ENCODE measurements around the gene GIPC3.
"Not testable (repeated sequence)": the region's sequence is repeated elsewhere in the genome, so short reads cannot be mapped to it uniquely, and the experiment has no call there.

GIPC3 gene

DNA sequence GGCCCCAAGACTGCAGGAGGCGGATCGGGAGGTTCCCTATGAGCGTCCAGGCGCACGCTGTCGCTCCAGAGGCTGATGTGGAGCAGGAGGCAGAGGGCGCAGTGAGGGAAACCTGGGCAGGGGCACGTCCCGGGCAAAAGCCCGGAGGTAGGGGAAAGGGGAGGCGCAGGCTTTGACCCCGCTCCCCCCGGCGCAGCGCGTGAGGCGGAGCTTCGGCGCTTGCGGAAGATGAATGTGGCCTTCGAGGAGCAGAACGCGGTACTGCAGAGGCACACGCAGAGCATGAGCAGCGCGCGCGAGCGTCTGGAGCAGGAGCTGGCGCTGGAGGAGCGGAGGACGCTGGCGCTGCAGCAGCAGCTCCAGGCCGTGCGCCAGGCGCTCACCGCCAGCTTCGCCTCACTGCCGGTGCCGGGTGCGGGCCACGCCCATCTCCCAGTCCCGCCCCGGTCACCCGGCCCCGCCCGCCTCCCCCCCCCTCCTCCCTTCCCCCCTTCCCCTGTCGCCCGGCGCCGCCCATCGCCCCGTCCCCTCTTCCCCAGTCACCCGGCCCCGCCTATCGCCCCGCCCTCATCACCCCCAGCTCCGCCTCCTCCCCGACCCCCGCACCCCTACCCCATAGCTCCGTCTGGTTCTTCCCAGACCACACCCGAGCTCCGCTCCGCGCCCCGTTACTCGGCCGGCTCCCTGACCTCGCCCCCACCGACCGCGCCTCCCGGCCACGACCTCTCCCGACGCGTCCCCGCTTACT, 8.4 kb upstream of the GIPC3 start:
- in situ Hi-C loops (cut with HindIII; ENCODE audit: low sequenced_read_pairs), result no loop called here

- in situ Hi-C loops (cut with HindIII; ENCODE audit: low sequenced_read_pairs), result no loop called here
Measured at GRCh38 chr19:3577723-3578344, 7.4 kb upstream of the GIPC3 start.

DNA sequence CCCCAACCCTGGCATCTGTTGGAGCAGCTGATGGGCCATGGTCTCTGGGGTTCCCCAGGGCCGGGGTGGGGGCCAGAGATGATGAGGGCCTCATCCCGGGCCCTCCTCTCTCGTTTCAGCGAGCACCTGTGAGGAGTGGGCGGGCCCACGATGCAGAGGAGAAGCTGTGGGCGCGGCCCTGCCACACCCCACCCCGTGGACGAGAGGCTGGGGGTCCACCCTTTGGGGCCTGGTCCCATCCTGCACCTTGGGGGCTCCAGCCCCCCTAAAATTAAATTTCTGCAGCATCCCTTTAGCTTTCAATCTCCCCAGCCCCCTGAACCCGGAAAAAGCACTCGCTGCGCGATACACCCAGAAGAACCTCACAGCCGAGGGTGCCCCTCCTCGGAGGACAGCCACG, 6.9 kb upstream of the GIPC3 start:
- in situ Hi-C loops (cut with HindIII; ENCODE audit: low sequenced_read_pairs), result no loop called here

GRCh38 chr19:3580156-3580934, 4.9 kb upstream of the GIPC3 start:
- in situ Hi-C loops (cut with HindIII; ENCODE audit: low sequenced_read_pairs), result no loop called here

GRCh38 chr19:3581792-3582191, 3.5 kb upstream of the GIPC3 start:
- in situ Hi-C loops (cut with HindIII; ENCODE audit: low sequenced_read_pairs), result not testable (repeated sequence)

DNA sequence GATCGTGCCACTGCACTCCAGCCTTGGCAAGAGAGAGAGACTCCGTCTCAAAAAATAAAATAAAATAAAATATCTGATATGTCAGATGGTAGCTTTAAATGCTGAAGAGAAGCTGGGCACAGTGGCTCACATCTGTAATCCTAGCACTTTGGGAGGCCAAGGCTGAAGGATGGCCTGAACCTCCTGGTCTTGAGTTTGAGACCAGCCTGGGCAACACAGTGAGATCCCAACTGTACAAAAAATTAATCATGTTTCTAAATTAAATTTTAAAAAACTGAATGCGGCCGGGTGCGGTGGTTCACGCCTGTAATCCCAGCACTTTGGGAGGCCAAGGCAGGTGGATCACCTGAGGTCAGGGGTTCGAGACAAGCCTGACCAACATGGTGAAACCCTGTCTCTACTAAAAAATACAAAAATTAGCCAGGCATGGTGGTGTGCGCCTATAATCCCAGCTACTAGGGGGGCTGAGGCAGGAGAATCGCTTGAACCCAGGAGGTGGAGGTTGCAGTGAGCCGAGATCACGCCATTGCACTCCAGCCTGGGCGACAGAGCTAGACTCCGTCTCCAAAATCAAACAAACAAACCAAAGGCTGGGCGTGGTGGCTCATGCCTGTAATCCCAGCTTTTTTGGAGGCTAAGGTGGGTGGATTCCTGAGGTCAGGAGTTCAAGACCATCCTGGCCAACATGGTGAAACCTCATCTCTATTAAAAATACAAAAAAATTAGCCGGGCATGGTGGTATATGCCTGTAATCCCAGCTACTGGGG, 1.1 kb upstream of the GIPC3 start:
- in situ Hi-C loops (cut with HindIII; ENCODE audit: low sequenced_read_pairs), result not testable (repeated sequence)

GRCh38 chr19:3586127-3586626, 899 bp downstream of the GIPC3 start:
- in situ Hi-C loops (cut with HindIII; ENCODE audit: low sequenced_read_pairs), result no loop called here

DNA sequence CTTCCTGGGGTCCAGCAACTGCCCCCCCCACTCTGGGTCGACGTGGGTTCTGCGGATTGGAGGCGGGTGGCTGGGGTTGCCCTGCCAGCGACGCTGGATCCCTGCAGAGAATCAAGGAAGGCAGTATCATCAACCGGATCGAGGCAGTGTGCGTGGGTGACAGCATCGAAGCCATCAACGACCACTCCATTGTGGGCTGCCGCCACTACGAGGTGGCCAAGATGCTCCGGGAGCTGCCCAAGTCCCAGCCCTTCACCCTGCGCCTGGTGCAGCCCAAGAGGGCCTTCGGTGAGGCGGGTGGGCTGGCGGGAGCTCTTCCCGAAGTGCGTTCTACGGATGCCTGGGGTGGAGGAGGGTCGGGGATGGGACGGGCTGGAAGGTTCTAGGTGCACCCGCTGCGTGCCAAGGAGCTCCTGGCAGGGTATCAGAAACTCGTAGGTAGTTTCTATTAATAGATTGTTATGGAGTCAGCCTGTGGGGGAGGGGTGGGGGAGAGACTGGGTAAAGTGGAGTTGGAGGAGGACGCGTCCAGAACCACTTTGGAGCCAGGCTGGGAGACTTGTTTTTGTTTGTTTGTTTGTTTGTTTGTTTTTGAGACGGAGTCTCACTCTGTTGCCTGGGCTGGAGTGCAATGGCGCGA, 1.5 kb downstream of the GIPC3 start:
- in situ Hi-C loops (cut with HindIII; ENCODE audit: low sequenced_read_pairs), result no loop called here

- in situ Hi-C loops (cut with HindIII; ENCODE audit: low sequenced_read_pairs), result no loop called here
Measured at GRCh38 chr19:3589439-3589838, 4.2 kb downstream of the GIPC3 start.

- in situ Hi-C loops (cut with HindIII; ENCODE audit: low sequenced_read_pairs), result no loop called here
Measured at GRCh38 chr19:3589949-3590348, 4.7 kb downstream of the GIPC3 start.

DNA sequence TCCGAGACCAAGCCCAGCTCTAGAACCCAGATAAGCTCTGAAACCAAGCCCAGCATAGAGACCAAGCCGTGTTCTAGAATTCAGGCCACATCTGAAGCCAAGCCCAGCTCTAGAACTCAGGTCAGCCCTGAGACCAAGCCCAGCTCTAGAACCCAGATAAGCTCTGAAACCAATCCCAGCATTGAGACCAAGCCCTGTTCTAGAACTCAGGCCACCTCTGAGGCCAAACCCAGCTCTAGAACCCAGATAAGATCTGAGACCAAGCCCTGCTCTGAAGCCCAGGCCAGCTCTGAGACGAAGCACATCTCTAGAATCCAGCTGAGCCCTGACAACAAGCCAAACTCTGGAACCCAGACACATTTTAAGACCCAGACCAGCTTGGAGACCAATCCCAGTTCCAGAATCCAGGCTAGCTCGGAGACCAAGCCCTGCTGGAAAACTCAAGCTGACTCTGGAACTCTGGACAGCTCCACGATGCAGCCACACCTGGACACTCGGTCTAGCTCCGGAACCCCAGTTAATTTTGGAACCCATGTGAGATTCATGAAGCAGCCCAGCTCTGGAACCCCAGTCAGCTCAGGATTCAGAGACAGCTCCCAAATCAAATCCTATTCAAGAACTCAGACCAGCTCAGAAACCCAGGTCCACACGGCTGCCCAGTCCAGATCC, 5.8 kb downstream of the GIPC3 start:
- in situ Hi-C loops (cut with HindIII; ENCODE audit: low sequenced_read_pairs), result no loop called here

DNA sequence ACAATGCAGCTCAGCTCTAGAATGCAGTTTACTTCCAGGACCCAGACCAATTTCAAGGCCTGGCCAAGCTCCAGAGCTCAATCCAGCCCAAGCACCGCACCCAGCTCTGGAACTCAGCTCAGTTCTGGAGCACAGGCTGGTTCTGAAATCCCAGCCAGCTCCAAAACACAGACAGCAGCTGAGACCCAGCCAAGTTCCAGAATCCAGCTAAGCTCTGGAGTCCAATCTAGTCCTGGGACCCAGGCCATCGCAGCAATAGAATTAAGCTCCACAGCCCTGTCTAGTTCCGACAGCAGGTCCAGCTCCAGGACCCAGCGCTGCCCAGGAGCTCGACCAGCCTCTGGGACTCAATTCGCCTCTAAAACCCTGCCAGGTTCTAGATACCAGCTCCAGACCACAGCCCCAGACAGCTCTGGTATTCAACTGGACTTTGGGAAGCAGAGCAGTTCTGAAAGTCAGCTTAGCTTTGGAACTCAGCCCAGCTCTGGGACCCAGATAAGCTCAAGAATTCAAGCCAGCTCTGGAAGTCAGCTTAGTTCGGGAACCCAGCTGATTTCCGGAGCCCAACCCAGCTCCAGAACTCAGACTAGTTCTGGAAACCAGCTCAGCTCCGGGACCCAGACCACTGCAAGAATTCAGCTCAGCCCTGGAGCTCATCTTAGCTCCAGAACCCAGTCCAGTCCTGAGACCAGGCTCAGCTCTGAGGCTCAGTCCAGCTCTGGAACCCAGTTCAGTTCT, 6.8 kb downstream of the GIPC3 start:
- in situ Hi-C loops (cut with HindIII; ENCODE audit: low sequenced_read_pairs), result no loop called here

DNA sequence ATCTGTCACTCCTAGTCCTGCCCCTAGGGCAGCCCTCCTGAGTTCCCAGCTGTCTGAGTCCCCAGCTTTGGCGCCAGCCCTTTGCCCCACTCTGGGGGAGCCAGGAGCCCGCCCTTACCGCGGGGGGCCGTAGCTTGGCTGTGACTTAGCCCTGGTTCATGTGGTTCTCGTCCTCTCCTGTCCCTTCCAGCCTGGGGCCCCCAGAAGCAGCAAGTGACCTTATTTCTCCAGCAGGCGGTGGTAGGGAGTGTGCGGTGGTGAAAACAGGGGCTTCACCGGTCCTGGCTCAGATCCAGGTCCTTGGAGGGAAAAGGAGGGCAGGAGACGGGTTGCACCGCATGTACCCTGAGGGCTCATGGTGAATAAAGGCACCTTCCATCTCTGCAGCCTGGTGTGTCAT, 7.9 kb downstream of the GIPC3 start:
- in situ Hi-C loops (cut with HindIII; ENCODE audit: low sequenced_read_pairs), result no loop called here

DNA sequence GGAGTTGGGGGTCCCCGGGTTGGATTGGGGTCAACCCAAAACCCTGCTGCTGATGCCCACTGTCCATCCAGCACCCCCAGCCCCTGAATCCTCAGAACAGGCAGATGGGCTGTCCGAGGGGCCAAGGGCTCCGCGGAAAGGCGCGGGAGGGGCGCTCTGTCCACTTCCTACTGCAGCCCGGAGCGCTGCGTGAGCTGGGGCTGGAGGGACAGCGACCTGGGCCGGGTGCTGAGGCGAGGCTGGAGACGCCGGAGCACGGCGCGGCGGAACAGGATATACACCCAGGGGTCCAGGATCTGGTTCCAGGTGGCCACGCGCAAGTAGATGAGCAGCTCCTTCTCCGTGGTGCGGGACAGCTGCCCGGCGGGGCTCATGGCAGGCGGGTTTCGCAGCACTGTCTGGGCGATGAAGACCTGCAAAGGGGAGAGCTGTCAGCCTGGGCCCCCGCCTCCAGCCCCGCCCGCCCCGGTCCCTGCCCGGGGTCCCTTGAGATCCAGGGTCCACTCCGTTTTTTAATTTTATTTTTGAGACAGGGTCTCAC, 10.3 kb downstream of the GIPC3 start:
- in situ Hi-C loops (cut with HindIII; ENCODE audit: low sequenced_read_pairs), result no loop called here

DNA sequence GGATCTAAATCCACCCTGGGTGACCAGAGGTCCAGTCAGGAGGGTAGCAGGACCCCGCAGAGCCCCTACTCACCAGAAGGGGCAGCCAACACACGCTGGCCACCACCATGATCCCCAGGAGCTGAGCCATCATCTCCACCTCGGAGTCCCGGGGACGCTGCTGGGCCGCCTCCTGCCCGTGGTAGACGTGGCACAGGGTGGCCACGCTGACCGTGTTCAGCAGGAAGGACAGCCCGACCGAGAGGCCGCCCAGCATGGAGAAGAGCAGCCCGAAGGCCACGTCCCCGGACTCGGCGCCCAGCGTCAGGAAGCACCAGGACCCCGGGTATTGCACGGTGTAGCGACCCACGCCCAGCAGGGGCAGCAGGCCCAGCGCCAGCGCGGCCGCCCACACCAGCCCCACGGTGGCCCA, 14.5 kb downstream of the GIPC3 start:
- in situ Hi-C loops (cut with HindIII; ENCODE audit: low sequenced_read_pairs), result no loop called here

- in situ Hi-C loops (cut with HindIII; ENCODE audit: low sequenced_read_pairs), result no loop called here
Measured at GRCh38 chr19:3601021-3601420, 15.7 kb downstream of the GIPC3 start.

DNA sequence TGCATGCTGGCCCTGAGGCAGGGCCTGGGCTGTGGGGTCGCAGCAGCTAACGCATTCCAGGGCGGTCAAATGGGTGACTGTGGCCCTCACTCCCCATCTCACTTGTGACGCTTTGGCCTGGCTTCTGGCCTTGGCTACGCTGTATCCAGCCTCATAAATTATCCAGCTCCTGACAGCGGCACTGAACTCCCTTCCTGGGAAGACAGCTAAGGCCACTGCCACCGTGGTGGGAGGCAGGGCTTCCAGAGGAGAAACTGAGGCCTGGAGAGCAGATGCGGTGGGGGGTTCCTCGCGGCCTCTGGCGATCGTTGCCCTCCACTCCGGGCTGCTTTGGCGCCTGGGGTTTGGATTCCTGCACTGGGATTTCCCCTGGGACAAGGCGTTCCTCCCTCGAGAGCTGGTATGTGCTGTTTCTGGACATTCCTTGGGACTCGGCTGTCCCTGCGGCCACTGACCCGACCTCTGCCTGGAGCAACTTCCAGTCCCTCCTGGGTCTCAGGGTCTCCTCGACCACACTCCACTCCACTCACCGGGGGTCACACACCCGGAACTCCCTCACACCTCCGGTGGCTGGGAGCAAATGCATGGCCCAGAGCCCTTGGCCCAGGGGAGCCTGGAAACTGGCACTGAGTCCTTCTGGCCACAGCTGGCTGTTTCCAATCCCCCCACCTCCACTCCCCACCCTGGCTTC, 18.0 kb downstream of the GIPC3 start:
- in situ Hi-C loops (cut with HindIII; ENCODE audit: low sequenced_read_pairs), result no loop called here

- in situ Hi-C loops (cut with HindIII; ENCODE audit: low sequenced_read_pairs), result no loop called here
Measured at GRCh38 chr19:3604227-3604986, 19.1 kb downstream of the GIPC3 start.
